Right forelimb (tissue), 1 donor: ENCODE results near the gene NSG2.
"Not testable (repeated sequence)": the region's sequence is repeated elsewhere in the genome, so short reads cannot be mapped to it uniquely, and the experiment has no call there.

ENCODE experiments used
- DNase-seq: peaks from one replicate; pipeline ENCODE4 v3.0.0-alpha.2; 2018

The NSG2 gene

DNA sequence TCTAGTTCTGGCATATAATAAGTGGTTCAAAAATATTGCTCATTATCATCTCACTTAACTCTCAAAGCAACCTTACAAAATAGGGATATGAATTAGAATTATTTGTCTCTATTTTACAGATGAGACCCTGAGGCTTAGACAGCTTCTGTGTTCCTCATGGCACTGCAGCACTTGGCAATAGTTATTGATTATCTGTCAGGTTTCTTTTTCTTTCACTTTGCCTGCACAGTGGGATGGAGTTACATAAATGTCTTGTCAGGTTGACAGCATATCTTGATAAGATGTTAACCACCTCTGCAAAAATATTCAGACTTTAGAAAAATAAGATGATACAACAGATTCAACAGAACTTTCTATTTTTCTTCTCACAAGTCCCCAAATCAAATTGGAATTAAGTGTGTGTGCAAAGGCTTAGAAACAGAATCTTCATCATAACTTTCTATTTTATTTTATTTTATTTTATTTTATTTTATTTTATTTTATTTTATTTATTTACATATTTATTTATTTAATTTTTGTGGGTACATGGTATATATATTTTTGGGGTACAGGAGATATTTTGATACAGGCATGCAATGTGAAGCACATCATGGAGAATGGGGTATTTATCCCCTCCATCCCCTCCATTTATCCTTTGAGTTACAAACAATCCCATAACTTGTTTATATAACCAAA is 17.7 kb downstream of the NSG2 start:
- DNase-seq, result no peak

DNA sequence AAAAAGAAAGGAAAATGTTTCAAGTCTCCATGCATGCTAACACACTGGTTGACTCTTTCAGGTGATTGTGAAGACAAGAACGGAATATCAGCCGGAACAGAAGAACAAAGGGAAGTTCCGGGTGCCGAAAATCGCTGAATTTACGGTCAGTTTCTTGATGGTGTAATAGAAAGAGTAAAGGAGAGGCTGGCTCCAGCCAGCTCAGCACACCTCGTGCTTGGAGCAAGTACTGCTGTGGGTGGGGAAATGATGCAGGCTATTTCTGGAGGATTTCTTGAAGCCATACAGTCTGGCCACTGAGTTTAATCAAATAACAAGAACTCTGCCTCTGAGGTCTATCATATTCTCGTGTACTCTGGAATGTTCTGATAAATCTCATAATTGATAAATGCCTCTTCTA is 18.7 kb downstream of the NSG2 start:
- DNase-seq, result no peak

DNA sequence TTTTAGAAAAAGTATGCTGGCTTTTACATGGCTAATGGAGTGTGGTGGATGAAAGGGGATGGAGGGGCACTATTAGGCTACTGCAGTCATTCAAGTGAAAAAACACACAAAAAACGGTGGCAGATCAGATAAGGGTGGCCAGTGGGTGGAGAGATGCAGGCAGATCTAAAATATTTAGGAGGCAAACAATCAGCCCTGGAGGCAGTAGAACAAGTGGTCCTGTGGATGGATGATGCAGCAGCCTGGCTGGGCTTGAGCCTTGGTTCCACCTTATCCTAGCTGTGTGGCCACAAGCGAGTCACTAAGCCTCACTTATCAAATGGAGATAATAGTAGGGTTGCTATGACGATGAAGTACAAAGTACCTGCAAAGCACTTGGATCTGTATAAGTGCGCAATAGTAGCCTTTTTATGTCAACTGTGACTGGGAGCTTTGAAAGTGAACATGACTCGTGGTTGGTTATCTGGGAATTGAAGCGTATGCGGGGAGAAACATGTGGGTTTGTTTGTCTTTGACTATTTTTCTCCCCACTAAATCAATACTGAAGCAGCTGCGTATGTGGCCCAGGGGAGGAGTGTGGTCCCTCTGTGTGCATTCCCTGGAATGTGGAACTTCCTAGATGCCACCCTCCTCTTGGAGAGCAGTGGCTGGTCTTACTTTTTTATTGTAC is 20.2 kb downstream of the NSG2 start:
- no peak for DNase-seq

DNA sequence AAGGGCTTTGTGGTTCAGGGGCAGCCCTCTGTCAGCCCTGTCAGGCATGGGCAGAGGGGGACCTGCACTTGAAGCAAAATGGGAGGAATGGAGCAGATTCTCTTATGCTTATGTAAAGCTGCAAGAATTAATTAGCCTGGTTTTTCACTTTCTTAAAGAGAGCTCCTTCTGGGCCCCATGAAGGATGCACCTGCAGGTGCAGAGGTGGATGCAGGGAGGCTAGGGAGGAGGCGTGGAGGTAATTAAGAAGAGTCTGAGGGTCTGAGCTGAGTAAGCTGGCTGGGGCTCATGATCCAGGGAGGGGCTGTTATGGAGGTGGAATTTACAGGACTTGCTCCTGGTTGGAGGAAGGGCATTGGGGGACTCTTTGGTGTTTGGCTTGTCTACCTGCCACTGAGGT is 22.0 kb downstream of the NSG2 start:
- no peak for DNase-seq

DNA sequence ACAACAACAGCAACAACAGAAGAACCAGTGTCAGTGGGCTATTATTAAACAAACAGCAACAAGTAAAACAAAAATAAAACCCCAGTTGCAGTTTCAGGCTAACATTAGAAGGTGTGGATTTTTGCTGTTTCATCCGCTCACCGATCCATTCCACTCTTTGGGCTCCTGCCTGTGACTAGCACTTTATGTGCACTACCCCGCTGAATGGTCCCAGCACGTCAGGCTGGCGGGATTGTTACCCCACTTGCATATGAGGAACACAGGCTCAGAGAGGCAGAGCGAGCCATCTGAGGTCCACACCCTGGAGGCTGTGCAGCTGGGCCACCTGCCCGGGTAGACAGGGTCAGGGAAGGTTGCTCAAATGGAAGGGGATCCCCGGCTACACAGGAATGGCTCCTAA is 26.0 kb downstream of the NSG2 start:
- DNase-seq, result no peak

DNA sequence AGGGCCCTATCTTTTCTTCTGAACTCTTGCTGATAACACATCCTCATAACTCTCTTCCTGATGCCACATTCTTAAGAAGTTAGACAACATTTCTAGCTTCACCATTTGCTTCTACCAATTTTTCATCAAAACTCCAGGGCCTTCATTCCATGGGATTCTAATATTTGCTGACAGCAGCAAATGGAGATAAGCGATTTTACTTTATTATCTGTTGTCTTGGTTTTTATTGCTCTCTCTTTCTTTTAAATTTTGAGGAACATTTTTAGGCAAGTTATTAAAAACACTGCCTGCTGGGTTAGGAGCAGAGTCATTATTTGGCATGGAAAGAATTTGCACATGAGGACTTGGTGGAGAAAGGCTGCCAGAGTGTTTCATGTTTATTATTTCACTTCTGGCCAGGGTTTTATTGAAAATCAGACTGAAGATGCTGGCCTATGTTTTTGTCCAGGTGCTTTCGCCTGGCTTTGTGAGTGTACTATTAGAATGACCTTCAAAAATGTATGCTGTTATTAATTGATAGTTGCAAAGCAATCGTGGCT is 27.7 kb downstream of the NSG2 start:
- no peak for DNase-seq

DNA sequence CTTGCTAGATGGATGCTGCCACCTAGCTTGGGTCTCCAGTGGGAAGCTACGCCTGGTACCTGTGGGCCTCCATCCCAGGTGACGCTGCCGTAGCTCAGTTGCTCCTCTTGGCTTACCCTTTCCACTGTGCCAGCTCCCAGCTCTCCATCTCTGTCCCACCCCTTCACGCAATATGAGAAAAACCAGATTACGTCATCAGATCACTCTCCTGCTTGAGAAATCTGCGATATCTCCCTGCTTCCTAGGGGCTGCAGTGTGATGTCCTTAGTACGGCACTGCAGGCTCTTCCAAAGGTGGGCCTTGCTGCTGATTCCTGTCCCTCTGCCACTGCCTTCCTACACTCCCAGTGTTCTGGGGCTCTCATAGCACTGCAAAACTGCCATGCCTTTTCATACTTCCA is 28.9 kb downstream of the NSG2 start:
- no peak for DNase-seq

DNA sequence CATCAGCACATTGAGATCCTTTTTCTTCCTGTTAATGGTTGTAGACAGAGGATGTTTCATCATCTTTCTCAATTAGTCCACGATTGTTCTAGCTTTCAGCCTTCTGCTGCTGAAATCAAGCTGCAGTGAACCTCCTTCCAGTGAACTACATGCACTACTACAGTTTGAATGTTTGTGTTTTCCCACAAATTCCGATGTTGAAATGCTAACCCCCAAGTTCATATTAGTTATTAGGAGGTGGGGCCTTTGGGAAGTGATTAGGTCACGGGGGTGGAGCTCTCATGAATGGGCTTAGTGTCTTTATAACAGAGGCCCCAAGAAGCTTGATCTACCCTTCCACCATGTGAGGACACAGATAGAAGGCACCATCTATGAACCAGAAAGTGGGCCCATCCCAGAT is 32.9 kb downstream of the NSG2 start:
- DNase-seq, result no peak

DNA sequence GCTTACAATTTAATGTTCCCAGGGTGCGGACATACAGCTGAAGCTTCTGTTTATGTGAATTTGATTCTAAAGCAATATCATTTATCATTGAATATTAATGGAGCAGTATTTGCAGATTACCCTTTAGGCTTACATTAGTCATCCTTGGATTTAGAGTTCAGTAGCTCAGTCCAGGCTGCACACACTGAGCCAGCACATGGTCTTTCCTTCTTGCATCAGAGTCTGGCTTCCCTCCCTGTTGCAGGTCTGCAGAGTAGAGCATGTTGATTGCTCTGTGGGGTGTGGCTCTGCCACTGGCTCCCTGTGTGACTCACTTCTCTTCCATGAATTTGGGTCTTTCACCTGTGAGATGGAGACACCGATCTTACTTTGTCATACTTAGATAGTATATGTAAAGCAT is 36.8 kb downstream of the NSG2 start:
- no peak for DNase-seq

DNA sequence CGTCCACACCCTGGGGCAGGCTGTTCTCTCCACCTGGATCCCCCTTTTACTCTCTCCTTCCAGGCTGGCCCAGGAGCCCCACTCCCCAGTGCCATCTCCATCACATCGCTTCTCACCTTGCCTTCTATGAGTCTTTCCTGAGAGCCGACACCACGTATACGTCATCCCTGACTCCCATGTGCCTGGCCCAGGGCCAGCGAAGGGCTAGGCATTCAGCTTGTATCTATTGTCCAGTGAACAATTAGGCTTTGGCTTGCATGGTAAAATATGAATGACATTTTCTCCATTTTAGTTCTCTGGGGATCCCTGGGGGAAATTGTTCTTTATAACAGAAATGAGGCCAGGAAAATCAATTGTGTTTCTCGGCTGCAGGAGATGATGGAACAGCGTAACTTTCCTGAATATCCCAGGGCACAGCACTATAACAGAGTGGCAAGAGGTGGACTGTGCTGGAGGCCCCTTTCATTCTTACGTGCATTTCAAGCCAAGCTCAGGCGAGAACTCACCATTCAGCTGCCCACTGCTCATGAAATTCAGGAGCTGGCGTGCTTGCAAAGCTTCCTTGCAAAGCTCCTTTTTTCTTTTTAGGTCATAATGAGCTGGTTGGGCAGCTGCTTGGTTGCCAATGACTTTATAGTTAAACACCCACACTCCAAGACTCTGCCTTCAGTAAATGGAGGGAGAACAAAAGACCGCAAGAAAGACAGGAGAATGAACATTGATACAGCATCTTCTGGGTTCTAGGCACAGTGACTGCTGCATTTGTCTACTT is 37.7 kb downstream of the NSG2 start:
- no peak for DNase-seq

DNA sequence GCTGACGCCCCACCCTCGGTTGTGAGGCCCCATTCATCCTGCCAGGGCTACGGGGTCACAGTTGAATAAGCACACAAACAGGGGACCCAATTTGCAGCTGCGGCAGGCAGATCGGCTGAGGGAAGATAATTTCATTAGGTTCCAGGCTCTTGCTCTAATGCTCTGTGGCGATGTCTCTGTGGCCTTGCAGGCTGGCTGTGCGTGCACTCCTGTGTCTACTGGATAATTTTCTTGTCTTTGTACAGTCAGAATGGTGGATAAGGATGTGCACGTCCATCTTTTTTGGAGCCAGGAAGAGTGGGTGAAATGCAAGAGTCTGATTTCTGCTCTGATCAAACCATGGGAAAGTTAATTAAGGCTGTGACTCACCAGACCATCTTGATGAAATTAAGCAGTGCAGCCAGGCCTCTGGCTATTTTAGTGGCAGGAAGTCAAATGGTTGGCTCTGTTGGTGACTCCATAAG is 39.2 kb downstream of the NSG2 start:
- DNase-seq, result no peak

DNA sequence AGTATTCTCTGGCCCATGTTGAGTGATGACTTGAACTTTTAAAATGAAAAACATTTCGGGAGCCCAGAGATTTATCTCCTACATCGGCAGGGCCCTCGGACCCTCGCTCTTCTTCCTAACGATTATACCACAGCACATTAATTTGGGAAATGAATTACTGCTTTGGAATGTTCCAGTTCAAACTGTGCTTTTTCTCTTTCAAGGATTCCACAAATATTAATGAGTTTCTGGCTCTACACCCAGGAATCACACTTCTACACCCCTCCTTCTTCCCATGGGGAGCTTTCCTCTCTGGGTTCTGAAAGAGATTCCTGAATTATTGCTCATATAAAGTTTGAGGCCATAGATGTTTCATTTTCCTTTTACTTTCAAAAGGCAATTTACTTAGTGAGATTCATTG is 41.2 kb downstream of the NSG2 start:
- no peak for DNase-seq

DNA sequence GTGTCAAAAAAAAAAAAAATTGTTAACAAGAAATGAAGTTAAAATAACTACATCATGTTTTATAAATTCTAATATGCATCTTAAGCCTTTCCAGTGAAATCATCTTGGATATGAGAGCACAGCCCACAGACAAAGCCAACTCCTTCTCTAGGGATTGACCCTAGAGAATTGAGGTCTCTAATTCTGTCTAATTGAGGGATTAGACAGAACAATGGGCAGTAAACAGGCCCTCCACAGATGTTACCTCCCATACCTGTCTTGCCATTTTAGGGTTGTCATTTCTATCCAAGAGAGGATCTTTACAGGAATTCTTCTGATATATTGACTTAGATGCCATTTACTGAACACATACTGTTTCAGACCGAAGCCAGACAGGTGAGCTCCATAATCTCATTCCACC is 42.3 kb downstream of the NSG2 start:
- DNase-seq, result no peak

DNA sequence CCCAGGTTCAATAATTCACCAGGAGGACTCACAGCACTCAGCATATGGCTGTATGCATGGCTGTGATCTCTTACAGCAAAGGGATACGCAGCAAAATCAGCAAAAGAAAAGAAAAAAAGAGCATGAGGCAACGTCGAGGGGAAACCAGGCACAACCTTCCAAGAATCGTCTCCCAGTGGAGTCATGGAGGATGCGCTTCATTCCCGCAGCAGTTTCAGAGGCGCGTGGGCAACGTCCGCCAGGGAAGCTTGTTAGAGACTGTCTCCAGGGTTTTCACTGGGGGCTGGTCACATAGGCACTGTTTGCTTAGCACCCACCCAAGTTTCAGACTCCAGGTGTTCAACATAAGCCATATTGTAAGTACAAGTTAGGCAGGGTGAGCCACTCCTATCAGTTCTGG is 44.6 kb downstream of the NSG2 start:
- no peak for DNase-seq

DNA sequence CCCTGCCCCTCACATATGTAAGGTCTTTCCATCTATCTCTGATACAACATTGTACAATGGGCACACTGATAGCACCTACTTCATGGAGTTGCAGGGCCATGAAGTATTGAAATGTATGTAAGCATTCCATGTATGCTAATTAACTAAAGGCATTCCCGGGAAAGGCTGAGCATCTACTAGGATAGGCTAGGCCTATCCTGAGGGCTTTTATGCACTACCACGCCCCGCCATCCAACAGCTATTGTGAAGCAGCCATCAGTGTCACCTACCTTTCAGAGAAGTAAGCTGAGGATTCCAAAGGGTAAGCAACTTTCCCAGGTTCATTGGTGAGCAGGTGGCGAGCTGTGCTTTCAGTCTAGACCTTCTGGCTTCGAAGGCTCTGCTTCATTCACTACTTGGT is 47.6 kb downstream of the NSG2 start:
- DNase-seq, result no peak

DNA sequence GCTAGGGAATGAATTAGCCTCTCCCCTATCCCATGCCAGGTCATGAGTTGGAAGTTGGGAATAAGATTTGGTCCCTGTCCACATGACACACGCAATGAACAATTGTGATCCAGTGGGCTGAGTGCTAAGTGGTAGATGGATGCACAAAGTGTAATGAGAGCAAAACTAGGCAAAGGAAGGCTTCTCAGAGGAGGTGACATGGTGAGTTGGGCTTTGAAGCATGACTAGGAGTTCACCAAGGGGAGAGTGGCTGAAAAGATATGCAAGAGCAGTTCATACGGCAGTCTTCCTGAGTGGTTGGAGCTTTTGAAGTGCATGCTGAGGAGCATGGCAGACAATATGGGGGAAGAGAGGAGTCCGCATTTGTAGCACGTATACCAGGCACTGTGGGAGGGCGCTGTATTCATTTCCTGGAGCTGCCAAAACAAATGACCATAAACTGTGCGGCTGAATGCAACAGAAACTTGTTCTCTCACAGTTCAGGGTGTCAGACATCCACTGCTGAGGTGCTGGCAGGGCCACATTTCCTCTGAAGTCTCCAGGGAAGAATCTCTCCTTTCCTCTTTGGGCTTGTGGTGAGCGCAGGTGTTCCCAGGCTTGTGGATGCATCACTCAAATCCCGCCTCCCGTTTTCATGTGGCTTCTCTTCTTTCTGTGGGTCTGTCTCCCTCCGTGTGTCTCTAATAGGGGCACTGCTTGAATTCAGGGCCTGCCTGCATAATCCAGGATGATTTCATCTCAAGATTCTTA is 49.5 kb downstream of the NSG2 start:
- no peak for DNase-seq

DNA sequence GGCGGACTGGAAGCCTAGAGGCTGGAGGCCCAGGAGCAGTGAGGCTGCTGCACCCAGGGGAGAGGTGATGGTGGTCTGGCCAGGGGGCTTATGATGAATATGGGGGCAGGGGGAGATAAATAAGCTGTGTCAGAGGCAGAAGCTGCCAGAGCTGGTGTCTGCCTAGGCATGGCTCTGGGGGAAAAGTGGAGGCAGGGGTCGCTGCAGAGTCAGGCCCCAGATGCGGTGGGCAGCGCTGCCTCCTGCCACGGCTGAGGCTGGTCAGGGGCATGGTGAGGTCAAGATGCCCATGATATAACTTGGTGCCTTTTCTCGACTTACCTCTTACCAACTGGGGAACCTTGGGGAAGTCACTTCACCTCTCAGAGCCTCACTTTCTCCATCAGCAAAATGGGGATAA is 51.1 kb downstream of the NSG2 start:
- no peak for DNase-seq

DNA sequence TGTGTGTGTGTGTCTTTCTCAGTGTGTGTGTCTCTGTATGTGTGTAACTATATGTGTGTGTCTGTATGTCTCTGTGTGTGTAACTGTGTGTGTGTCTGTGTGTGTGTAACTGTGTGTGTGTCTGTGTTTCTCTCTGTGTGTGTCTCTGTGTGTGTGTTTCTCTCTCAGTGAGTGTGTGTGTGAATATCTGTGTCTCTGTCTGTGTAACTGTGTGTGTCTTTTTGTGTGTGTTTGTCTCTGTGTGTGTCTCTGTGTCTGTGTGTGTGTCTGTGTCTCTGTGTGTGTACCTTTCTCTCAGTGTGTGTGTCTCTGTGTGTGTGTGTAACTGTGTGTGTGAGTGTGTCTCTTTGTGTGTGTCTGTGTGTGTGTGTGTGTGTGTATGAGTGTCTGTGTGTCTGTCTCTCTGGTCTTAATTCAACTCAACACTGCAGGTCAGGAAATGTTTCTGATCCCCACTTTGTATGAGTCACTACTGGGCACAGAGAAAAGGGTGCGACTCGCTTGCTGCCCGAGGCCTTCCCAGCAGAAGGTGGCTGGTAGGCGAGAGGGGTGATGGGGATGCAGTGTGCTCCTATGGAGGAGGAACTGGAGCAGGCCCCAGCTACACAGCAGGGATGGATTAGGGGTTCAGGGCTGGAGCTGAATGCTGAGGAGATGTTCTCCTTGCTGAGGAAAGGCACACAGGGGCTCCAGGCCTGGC is 52.1 kb downstream of the NSG2 start:
- DNase-seq, result no peak

DNA sequence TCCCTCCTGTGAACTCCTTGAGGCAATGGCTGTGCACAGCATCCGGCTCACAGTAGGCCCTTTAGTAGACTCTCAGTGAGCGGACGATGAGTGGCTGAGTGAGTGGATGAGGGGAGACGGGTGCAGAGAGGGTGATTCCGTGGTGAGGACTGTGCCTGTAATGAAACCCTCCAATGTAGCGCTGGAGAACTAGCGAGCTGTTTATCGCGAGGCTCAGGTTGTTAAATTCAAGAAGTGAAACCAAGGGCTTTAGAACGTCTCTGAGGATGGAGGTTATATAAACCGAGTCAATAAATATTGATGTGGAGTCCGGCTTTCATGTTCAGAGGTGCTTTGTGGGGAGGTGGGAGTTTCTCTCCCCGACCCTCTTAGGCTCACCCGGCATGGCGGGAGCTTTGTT is 53.2 kb downstream of the NSG2 start:
- no peak for DNase-seq

DNA sequence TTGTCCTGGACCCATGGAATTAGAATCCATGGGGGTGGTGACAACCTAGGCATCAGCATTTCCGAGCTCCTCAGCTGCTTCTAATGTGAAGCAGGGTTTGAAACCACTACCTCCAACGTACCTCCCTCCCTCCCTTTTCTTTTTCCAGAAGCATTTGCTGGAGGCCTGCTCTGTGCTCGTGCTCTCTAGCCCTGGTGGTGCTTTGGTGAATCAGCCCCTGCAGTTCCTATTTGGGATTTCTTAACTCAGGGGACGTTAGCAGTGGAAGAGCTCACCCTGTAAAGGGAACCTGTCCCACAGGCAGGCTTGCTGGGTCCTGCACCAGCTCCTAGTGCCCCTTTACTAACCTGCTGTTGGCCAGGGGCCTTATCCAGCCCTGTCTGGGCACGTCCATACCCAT is 55.0 kb downstream of the NSG2 start:
- DNase-seq, result no peak

DNA sequence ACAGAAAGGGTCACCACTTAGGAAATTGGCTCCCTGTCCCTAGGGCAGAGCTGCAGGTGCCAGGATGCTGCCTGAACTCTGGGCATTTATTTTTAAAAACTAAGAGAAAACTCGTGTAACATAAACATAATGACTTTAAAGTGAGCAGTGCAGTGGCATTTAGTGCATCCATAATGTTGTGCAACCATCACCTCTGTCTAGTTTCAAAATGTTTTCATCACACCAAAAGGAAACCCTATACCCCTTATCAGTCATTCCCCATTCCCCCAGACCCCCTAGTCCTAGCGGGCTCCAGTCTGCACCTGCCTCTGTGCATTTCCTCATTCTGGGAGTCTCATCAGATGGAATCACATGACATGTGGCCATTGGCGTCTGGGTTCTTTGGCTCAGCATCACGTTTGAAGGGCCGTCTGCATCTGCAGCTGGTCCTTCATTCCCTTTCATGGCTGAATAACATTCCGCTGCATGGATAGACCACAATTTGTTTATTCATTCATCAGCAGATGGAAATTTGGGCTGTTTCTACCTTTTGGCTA is 55.8 kb downstream of the NSG2 start:
- no peak for DNase-seq

DNA sequence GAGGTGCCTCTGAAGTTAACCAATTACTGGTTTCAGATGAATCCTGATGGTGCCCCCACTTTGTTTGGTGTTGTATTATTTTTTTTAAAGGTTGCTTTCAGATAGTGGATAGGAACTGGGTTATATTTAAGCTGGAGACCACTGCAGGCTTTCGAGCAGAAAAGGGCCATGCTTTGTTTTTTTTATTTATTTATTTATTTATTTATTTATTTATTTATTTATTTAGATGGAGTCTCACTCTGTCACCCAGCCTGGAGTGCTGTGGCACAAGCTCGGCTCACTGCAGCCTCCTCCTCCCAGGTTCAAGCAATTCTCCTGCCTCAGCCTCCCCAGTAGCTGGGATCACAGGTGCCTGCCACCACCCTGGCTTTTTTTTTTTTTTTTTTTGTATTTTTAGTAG is 57.1 kb downstream of the NSG2 start:
- not testable (repeated sequence) for DNase-seq
